Measurements from ENCODE around the gene EPB41L4A.
"Not testable (repeated sequence)": the region's sequence is repeated elsewhere in the genome, so short reads cannot be mapped to it uniquely, and the experiment has no call there.

The EPB41L4A gene

DNA sequence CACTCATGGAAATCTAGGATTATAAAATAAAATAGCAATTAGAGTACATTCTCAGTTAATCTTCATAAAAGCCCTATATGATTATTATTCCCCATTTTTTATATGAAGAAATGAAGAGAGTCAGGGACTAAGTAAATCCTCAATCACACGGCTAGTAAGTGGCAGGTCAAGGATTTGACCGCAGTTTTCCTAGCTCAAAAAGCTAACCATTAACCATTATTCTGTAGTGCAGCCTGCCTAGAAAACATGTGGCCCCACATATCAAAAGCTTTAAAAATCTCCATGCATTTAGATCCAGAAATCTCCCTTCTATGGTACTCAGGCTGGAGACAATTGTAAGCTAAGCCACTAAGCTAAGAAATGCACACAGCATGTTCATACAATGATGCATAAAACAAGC lies 21.4 kb downstream of the EPB41L4A start:
- DNase-seq (ENCODE audit: low read depth in 2 of 2) = no peak

DNA sequence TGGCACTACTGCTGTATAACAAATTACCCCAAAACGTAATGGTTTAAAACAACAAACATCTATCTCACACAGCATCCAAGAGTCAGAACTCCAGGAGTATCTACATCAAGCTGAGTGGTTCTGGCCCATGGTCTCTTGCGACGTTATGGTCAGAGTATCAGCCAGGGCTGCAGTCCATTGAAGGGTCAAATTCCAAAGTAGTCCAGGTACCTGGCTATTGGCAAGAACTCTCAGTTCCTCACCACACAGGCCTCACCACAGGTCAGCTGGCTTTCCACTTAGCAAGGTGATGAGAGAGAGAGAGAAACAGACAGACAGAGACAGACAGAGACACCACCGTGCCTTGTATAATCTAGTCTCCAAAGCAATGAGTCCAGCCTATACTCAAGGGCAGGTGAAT lies 22.6 kb downstream of the EPB41L4A start:
- DNase-seq (ENCODE audit: low read depth in 2 of 2) = no peak

DNA sequence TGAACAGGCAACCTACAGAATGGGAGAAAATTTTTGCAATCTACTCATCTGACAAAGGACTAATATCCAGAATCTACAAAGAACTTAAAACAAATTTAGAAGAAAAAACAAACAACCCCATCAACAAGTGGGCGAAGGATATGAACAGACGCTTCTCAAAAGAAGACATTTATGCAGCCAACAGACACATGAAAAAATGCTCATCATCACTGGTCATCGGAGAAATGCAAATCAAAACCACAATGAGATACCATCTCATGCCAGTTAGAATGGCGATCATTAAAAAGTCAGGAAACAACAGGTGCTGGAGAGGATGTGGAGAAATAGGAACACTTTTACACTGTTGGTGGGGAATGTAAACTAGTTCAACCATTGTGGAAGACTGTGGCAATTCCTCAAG lies 23.8 kb downstream of the EPB41L4A start:
- not testable (repeated sequence) for DNase-seq (ENCODE audit: low read depth in 2 of 2)

DNA sequence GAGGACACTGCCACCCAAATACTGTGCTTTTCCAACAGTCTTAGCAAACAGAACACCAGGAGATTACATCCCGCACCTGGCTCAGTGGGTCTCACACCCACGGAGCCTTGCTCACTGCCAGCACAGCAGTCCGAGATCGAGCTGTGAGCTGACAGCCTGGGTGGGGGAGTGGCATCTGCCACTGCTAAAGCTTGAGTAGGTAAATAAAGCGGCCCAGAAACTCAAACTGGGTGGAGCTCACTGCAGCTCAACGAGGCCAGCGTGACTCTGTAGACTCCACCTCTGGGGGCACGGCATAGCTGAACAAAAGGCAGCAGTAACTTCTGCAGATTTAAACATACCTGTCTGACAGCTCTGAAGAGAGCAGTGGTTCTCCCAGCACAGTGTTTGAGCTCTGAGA lies 28.8 kb downstream of the EPB41L4A start:
- DNase-seq (ENCODE audit: low read depth in 2 of 2) = no peak

DNA sequence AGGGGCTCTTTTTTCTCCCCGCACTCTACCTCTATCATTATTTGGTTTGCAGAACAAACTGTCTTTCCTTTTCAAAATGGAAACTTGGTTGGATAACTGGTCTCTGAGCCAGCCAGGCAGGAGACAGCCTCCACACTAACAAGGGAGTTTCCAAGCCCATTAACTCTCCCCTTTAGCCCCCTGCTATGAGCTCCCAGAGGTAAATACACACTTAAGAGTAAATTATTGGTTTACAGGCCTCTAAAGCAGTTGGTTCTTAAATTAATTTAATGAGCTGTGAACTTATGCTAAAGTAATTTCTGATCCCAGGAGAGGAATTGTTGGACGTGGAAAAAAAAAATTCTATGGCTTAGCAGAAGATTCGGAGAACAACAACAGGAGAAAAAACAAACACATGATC lies 30.3 kb downstream of the EPB41L4A start:
- no peak for DNase-seq (ENCODE audit: low read depth in 2 of 2)

DNA sequence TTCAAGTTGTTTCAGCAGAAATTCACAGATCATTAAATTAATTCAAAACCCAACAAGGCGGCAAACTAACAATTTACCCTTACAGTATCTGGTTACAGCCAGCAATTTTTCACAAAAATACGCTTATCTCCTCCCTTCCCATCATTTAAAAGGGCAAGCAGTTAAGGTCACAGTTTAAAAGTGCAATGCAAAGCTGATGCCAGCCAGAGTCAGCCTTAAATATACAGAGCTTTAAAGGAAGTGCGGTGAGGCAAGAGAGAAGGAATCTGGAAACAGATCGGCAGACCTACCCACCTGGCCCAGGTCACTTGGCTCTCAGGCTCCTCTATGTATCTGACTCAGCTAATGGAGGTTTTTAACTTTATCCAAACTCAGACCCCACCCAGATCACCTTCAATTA lies 31.0 kb downstream of the EPB41L4A start:
- DNase-seq (ENCODE audit: low read depth in 2 of 2) = no peak

DNA sequence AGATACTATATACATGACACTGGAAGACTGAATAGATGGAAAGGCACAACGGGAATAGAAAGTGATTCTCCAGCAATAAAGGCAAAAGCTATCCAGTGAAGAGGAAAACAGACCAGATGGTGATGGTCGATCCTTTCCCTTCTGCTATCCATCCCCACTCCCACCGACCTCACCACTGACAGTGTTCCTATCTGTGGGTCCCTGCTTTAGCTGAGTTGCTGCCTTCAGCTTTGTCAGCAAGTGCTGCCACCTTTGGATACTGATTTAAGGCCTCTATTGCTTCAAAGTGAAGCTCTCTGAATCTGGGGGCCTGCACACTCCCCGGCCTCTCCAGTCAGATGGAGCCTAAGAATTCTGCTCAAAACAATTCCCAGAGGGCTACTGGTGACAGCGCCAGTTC lies 32.3 kb downstream of the EPB41L4A start:
- DNase-seq (ENCODE audit: low read depth in 2 of 2) = no peak

DNA sequence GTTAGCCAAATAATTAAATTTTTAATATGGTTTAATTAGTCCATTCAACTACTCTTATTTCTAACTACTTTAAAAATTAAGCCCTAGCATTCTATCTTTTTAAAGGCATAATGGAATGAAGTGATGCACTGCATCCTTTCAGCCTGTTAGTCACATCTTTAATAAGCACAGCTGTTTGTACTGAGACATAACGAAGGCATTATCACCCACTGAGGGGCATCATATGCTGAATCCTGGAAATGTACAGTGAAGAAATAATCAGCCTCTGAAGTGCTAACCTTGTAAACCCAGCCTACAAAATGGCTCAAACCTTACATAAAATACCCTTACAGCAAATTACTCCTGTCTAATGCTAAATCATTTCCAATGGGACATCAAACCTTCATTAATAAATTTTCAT lies 33.1 kb downstream of the EPB41L4A start:
- no peak for DNase-seq (ENCODE audit: low read depth in 2 of 2)

DNA sequence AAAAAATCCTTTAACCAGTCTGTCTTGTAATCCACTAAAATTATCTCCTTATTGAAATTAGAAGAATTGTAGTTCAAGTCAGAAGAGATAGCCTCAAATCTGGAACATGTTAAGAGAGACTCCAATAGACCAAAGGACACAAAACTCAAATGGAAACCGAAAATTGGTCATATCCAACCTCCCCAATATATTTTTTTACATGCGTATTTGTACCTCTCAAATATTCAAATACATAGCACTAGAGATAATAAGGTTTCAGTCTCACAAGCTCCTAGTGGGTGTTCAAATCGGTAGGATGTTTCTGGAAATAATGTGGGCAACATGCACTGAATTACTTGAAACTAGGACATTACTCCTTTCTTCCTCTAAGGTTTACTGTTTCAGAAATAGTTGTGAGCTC lies 33.5 kb downstream of the EPB41L4A start:
- no peak for DNase-seq (ENCODE audit: low read depth in 2 of 2)

DNA sequence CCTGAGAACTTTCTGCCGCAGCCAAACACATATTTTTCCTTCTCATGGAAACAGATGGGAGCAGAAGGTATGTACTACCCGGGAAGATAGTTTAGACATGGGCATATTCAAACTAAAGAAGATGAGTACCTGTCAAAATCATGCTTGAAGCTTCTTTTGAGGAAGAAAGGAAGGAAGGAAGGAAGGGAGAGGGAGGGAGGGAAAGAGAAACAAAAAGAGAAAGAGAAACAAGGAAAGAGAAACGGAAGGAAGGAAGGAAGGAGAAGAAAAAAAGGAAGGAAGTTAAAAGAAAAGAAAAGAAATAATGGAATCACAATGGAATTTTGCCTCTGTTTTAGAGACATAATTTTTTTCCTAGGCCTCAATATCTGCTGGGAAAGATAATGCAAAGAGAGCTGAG lies 34.6 kb downstream of the EPB41L4A start:
- no peak for DNase-seq (ENCODE audit: low read depth in 2 of 2)

DNA sequence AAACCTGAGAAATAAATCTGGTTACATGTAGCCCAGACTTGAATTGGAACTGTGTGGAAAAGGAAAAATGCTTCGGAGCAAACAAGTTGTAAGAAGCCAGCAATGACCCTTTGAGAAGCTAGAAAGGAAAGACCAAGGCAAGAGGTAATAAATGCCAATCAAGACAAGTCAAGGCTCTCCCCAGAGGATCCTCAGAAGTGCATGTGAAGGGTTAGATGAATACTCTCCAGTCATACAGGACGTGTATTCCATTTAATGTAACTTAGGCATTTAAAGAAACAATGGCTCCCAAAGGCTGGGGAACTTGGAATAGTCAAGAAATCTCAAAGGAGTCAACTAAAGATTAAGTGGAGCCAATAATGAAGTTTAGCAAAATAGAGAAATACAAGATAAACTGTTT lies 36.2 kb downstream of the EPB41L4A start:
- DNase-seq (ENCODE audit: low read depth in 2 of 2) = no peak

DNA sequence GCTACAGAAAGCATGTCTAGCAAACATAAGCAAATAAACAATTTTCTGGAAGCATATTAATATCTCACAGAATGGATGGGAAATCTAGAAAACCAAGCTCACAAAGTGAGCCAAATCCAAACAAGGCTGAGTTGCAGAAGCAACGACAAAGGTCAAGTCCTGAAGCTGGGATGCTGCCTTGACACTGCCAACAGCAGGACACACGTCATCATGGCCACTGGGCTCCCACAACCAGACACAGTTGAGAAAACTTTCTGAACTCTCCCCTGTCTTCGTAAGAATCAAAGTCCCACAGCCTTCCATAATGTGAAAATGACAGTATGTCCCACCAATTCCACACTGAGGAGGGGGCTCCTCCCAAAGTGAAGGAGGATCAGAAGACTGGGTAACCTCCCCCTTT lies 37.6 kb downstream of the EPB41L4A start:
- no peak for DNase-seq (ENCODE audit: low read depth in 2 of 2)

DNA sequence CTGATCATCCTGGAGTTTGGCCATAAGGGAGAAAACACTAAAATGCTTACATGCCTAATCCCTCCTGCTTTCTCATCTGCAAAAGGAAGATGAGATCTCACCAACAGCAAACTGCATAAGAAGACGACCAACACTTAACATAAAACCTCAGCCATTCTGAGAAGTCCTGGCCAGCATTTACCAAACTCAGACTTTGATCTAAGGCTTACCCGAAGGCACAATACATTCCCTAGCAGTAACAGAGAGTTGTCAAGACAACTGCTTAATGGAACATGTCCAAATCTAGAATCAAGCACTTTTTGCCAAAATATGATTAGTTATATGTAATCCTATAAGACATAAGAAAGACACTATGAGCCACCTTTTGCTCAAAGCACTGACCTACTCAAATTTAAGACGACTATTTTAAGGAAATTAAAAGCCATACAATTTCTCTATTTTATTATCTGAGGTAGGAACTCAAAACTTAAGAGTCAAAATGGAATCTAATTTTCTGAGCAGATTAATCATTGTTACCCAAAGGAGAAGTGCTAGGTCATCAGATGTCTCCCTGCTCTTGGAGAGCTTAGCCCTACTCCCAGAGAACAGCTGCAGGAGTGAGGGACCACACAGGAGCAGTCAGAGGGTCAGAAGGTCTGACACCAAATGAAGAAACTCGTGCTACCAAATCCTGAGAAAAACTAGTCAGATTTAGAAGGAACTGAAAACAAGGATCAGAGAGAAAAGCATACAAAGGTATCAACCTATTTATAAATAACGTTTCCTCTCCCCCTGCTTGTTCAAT lies 39.3 kb downstream of the EPB41L4A start:
- DNase-seq (ENCODE audit: low read depth in 2 of 2) = no peak

DNA sequence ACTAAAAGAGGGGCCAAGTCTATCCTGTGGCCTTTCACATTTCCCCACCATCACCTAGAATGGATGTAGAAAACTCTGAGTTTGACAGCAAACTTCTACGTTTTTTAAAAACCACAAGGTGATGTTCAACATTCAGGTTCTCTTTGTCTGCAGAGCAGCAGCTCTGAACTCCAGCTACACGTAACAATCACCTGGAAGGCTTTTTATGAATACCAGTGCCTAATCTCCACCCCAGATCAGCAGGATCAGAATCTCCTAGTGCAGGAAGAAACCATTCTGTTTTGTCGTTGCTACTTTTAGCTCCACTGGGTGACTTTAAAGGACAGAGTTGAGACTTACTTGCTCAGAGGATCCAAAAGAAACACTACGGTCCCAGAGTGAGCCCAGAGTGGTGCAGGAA lies 44.3 kb downstream of the EPB41L4A start:
- DNase-seq (ENCODE audit: low read depth in 2 of 2) = no peak

DNA sequence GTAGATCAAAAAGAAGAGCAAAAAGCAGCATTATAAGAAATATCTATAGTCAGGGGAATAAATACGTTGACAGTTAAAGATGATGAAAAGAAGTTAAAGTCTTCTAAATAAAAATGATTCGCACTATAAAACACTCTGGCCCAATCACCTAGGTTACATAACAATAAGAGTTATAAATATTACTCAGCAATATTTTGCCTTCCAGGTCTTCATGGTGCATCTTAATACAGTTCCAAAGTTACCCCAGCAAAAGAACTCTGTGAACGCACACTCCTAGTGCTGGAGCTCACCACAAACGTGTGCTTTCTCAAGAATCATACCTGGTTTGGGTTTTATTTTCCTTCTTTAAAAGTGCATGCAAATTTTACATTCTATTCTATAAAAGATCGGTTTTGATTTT lies 44.7 kb downstream of the EPB41L4A start:
- DNase-seq (ENCODE audit: low read depth in 2 of 2) = no peak

DNA sequence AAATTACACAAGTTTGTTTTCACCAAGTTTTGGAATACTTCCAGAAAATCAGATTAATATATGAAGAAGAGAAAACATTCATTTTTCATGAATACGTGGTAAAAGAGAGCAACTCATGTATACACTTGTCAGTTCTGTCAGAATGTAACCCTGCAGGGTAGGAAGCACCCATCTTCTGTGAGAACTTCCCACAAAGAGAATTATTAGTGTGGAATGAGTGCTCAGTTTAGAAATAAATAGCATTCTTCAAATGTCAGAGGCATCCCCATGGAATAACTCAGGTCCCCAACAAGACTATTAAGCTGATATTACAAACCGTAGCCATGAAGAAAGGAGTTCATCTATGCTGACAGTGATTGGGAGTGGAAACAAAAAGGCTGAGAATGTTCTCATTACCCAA lies 45.2 kb downstream of the EPB41L4A start:
- DNase-seq (ENCODE audit: low read depth in 2 of 2) = no peak

DNA sequence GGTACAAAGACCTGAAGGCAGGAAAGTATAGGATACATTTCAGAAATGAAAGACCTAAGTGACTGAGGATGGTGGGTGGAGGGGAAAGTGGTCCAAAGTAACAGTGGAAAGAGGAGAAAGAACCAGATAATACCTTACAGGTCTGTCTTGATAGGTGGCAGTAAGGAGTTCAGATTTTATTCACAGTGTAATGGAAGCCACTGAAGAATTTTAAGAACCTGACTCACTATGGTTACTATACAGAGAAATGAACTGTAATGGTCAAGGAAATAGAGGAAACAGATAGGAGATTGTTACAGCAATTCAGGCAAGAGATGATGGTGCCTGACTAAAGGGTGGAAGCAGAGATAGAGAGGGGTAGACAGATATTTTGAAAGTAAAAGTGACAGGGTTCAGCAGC lies 46.5 kb downstream of the EPB41L4A start:
- DNase-seq (ENCODE audit: low read depth in 2 of 2) = no peak

DNA sequence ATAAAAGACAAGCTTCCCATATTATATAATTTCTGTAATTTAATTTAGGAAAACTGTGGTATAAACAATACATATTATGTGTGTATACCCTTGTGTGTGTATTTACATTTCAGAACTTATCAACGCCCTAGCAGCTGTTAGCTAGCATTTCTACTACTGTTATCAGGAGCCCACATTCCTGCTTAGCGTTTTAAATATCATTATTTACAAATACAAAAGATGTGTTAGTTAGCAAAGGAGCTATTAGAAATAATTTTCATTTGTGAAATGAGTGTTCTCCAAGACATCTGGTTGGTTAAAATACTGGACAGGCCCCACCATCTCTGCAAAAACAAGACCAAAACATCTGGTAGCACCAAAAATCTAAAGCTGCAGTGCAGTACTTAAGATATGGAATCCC lies 48.0 kb downstream of the EPB41L4A start:
- DNase-seq (ENCODE audit: low read depth in 2 of 2) = no peak

DNA sequence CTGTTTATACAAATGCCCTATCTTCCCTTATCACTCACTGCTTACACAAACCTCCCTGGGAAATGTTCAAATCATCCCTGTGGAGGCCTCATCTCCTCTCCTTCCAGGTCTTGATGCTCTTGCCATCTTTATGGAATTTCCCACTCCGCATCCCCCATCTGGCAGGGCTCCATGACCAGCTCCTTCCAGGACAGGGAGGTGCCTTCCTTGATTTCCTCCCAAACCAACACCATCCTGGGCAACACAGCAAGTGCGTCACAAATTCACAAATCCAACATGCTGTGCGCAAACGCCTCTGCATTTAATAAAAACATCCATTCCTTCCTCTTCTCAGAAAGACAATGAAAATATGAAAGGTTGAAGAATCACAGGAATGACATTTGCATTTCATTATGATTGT lies 51.7 kb downstream of the EPB41L4A start:
- DNase-seq (ENCODE audit: low read depth in 2 of 2) = no peak

DNA sequence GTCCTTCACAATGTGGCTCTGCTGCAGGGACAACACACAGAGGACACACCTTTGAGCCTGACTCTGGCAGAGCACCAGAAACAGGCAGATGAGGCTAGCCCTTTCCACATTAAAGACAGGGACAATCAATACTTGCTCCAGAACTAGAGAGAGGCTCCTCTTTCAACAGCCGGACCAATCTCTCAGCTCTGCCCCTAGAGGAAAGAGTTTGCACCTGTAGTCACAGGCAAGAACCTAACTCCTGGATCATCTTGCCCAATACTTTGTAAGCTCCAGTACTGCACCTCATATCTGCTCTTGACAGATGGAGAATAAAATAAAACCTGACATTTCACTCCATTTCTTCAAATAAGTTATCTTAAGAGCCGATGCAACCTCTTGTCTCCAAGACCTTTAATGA lies 52.1 kb downstream of the EPB41L4A start:
- no peak for DNase-seq (ENCODE audit: low read depth in 2 of 2)

DNA sequence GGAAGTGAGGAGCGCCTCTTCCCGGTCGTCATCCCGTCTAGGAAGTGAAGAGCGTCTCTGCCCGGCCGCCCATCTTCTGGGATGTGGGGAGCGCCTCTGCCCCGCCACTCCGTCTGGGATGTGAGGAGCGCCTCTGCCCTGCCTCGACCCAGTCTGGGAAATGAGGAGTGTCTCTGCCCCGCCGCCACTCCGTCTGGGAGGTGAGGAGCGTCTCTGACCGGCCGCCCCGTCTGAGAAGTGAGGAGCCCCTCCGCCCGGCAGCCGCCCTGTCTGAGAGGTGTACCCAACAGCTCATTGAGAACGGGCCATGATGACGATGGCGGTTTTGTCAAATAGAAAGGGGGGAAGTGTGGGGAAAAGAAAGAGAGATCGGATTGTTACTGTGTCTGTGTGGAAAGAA lies 58.3 kb downstream of the EPB41L4A start:
- DNase-seq (ENCODE audit: low read depth in 2 of 2) = not testable (repeated sequence)

DNA sequence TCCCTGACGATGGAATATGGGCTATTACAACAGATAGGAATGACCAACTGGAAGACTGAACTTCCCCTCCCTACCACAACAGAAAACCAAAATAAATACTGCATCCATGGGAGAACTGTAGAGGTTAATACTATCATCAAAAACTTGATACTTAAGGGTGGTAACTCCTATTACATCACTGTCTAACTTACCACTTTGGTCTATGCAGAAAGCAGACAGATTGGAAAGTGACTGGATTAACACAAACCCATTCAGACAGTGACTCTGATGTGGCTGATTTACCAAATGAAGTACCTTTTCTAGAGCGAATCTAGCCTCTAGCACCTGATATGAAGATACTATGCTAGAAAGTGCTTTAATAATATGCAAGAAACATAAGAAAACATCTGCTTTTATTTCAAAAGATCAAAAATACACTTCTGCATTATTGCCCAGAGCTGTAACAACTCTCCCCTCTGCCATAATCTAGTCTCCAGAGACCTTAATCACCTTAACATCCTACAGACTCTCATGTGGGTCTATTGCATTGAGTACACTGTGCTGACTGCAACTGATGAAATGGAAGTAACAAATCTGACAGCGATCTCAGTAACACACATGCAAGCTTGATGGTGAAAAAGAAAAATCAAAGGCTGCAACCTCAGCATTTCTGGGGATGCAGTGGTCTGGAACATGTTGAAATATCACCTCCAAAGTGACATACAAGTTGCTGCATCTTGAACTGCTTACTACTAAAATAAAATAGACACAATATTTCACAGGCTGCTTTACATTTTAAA lies 62.7 kb downstream of the EPB41L4A start:
- DNase-seq (ENCODE audit: low read depth in 2 of 2) = no peak

DNA sequence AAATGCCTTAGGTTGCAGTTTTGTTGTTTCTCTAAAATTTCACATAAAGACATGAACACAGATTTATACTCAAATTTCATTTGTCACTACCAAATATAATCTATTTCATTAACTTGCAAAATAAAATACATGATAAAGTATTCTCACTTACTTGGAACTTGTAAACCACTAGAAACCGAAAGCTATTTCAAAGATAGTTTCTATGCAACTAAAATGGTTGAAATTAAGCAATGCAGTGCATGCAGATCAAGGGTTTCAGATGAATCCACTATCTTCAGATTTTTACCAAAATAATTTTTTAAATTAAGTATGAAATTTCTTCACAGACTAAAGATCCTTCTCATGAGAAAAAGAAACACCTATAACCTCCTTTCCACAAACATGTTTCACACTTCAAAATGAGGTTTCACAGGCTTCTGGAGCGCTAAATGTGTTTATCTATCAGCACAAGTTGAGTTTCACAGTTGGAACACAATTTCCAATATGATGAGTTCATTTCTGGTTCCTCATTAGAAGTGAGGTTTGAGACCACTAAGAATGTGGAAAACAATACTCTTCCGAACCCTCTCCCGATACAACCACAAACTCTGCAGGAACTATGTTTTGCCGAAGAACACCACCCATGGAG lies 63.9 kb downstream of the EPB41L4A start:
- no peak for DNase-seq (ENCODE audit: low read depth in 2 of 2)
